RWPE1 (cell line): ENCODE data around the gene THSD4.

Experiments used
- CTCF ChIA-PET: fragments of 350-600 bp; sonication (Branson Sonifier 250); formaldehyde crosslinking; extraction: SDS; loops from one replicate; lab custom pipeline; 2021; lab: Yijun Ruan, JAX
- POLR2A ChIA-PET: fragments of 400-600 bp; formaldehyde crosslinking; extraction: SDS; loops from one replicate; lab custom pipeline; 2020; ENCODE audit warnings: antibody characterized with exemption; ENCODE audit not compliant: low non-redundant PET; lab: Yijun Ruan, JAX
- DNase-seq: peaks from one replicate; pipeline ENCODE4 v3.0.0; 2012; ENCODE audit warnings: low spot score
- H3K27ac ChIP-seq: fragments of 450-650 bp; 2 replicates; pipeline ENCODE4 v1.5.1; 2017
- CTCF ChIP-seq: fragments of 450-650 bp; conservative IDR thresholded peaks from 2 replicates; pipeline ENCODE4 v1.5.1; 2017; ENCODE audit warnings: low read depth, mild to moderate bottlenecking

THSD4 gene

GRCh38 chr15:71302861-71303410, 187.7 kb downstream of the THSD4 start:
- CTCF ChIA-PET, result no interaction called here
- POLR2A ChIA-PET, result no interaction called here
- H3K27ac ChIP-seq, result no peak overlapping the region
- TF ChIP-seq CTCF, result no peak
- DNase-seq, result no peak

- no peak for DNase-seq
- H3K27ac ChIP-seq, result no peak overlapping the region
- ChIA-PET CTCF (interaction anchor here (0.6 kb wide), 1 partner anchor 134 kb away, joined by 3 read pairs; no protein-coding TSS in a partner anchor), POLR2A (interaction anchor here (0.6 kb wide), 1 partner anchor 9 kb away, joined by 3 read pairs; no protein-coding TSS in a partner anchor)
- no peak for TF ChIP-seq CTCF
Measured at GRCh38 chr15:71303977-71304376, 188.7 kb downstream of the THSD4 start.

- no peak for TF ChIP-seq CTCF
- no peak for DNase-seq
- ChIA-PET CTCF (interaction anchor here (0.6 kb wide), 1 partner anchor 32 kb away, joined by 3 read pairs; no protein-coding TSS in a partner anchor), POLR2A (no interaction called here)
- no peak overlapping the region for H3K27ac ChIP-seq
Measured at GRCh38 chr15:71304681-71305080, 189.4 kb downstream of the THSD4 start.

- ChIA-PET POLR2A (no interaction called here), CTCF (no interaction called here)
- no peak for TF ChIP-seq CTCF
Measured at GRCh38 chr15:71306538-71306937, 191.3 kb downstream of the THSD4 start.

GRCh38 chr15:71312194-71312708, 197.0 kb downstream of the THSD4 start:
- no peak for TF ChIP-seq CTCF
- no peak for DNase-seq
- CTCF ChIA-PET, result no interaction called here
- no peak overlapping the region for H3K27ac ChIP-seq
- POLR2A ChIA-PET, result no interaction called here

More at GRCh38 chr15:71306538-71306937, 191.3 kb downstream of the THSD4 start:
- no peak overlapping the region for H3K27ac ChIP-seq
- DNase-seq, result no peak

GRCh38 chr15:71312731-71313460, 197.6 kb downstream of the THSD4 start:
- ChIA-PET CTCF (interaction anchor here (0.5 to 1.0 kb wide), 2 partner anchors 17 to 340 kb away, joined by 3 to 4 read pairs; no protein-coding TSS in a partner anchor), POLR2A (no interaction called here)
- TF ChIP-seq CTCF, result no peak
- no peak for DNase-seq
- H3K27ac ChIP-seq, result no peak overlapping the region
